ENCODE measurements around the gene ANXA4.

Gene ANXA4

GRCh38 chr2:69846182-69847067 is 104.5 kb downstream of the ANXA4 start:
- DNase-seq (ENCODE audit: low spot score), result no peak

DNA sequence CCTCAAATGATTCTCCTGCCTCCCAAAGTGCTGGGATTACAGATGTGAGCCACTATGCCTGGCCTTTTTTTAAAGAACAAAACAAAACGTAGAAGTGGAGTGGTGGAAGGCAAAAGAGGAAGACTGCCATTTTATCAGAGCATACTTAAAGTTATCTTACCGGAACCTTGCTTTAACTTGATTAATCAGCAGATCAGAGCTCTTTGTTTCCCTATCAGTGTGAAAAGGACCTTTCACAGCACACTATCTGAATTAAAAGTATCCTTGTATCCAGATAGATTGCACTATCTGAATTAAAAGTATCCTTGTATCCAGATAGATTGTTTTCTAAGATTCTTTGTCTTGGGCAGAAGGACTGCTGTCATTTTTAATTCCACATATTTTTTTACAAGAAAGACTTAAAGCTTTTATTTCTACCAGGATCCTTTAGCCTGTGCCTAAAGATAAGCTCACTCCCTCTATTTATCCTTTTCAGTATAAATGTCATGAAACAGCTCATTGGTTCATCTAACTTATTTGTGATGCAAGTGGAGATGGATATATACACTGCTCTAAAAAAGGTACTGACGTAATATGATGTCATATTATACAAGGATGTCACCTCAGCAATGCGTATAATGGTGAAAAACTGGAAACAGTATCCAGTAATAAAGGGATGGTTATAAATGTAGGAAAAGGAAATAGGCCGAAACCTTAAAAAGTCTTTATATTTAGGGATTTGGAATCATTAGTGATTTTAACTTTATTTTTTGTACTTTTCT is 105.3 kb downstream of the ANXA4 start:
- DNase-seq (ENCODE audit: low spot score), result no peak

DNA sequence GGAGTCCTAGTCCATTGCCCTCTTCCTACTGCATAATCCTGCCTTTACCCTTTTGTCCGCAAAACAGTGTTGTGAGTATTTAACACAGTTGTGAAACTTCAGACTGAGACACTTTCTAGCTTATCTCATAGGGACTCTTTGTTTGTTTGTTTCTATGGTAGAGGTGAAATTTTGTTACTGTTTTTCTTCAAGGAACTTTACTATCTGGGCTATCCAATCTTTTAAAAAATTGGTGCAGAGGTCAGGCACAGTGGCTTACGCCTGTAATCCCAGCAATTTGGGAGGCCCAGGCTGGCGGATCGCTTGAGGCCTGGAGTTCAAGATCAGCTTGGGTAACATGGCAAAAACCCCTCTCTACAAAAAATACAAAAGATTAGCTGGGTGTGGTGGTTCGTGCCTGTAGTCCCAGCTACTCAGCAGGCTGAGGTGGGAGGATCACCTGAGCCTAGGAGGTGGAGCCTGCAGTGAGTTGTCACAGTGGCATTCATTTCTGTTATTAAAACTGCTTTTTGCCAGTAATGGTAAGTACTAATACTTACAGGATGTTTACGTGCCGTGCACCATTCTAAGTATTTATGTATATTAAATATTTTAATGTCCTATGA is 106.4 kb downstream of the ANXA4 start:
- DNase-seq (ENCODE audit: low spot score), result no peak

GRCh38 chr2:69858261-69858660 is 116.3 kb downstream of the ANXA4 start:
- no peak for DNase-seq (ENCODE audit: low spot score)

DNA sequence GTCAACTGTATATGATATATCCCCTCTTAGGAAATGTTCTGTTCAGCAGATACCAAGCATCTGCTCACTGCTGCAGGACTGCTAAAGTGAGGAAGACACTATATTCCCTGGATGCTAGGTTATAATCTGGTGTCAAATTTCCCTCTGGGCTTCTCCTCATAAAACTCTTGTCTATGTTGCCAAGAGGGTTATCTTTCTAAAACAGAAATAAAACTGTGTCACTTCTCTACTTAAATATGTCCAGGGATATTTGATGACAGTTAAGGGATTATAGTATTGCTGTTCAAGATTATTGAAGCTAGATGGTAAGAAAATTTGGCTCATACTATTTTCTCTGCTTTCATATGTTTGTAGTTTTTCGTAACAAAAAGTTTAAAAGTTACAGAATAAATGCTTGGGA is 121.4 kb downstream of the ANXA4 start:
- no peak for DNase-seq (ENCODE audit: low spot score)
